Activated CD4-positive, alpha-beta T cell treated with anti-CD3 and anti-CD28 coated beads, Interleukin-10, Interleukin-2, amounts not matched to agents 100 ng/mL and 50 ng/mL, durations not matched to agents 16 hours and 8 hours (primary cell): ENCODE data around the gene PEMT.
"Not testable (repeated sequence)": the region's sequence is repeated elsewhere in the genome, so short reads cannot be mapped to it uniquely, and the experiment has no call there.

Experiments used
- DNase-seq: peaks from one replicate; pipeline ENCODE4 v3.0.0-alpha.2; 2020

Gene PEMT

DNA sequence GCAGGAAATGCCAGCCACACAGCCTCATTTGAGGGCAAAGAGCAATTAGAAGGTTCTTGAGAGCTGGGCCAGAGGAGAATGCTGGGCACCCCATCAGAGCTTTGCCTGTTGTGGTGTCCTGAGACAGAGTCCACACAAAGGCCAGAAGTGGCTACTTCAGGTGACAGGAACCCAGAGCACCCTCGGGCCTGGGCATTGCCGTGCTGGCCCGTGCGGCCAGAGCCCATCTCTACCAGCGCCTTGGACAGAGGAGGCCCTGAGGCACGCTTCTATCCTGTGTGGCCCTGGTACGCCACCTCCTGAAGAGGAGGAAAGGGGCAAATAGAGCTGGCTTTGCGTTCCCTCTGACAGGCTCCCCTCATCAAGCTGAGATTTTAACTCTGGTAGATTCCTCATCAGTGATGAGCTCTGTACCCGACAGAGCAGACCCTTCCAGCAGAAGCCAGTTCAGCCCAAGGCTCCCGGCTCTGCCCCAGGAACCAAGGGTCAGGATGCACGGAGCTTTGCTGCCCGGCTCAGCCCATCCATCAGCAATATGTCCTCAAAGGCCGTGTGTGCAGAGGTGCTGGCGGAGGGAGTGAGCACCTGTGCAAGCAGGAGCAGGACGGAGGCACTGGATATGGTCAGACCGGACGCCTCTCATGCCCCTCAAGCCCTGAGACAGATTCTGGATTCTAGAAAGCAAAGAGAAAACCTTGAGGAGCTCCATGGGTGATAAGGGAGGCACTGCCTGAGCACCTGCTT, 91.9 kb downstream of the PEMT start:
- no peak for DNase-seq

DNA sequence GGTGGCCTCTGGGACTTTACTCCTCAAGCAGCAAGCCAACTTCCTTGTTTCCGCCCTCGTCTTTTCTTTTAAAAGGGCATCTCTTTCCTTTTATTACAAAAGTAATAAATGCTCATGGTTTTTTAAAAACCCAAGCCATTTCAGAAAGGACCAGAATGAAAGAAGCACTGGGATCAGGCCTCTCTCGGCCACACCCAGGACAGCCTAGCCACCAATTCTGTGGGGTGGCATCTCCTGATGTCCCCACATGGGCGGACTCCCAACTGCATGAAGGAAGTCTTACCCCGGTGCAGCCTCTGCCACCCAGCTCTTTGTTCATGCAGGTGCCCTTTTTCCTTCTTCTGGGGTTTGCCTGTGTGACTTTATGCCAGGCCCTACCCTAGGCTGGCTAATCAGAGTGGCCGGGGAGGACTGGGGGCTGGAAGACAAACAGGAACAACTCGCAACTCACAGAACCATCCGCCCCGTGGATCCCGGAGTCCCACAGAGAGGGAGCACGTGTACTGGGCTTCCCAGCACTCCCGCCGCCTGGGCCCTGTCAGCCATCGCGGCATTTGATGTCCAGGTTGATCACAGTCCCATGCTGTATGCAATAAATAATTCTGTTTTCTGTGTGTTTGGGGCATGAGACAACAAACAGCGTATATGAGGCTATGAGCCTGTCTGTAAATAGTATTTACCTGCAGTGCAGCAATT, 92.8 kb downstream of the PEMT start:
- DNase-seq: no peak

GRCh38 chr17:17497845-17498520, 93.5 kb downstream of the PEMT start:
- no peak for DNase-seq

DNA sequence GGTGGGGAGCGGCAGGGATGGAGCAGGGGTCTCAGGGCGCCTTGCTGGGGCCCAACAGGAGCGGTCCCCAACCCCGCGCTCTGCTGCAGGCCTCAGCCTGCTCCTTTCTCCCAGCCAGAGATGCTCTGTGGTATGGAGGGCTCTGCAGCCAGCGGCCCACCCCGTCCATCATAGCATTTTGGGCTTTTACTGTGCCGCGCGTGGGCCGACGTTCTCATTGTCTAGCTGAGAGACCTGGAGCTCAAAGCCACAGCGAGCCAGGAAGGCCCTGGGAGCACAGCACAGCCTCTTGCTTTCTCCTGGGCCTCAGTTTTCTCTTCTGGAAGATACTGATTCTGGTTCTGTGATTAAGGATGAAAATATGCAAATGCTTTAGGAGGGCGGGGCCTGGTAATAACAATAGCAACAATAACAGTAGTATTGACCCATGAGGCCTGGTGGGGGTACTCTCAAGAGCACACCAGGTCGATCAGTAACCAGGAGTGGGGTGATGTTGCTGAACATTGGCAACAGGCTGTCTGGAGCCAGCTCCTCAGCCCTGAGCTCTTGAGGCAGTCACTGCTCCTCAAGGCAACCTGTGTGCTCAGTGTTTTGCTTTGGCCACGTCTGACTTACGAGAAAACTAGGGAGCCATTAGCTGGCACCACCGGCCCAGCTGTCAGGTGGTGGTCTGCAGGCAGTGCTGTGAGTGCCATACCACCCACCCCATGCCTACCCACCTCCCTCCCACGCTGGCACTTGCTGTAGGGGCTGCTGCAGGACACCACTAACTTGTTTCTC, 94.3 kb downstream of the PEMT start:
- DNase-seq: no peak

DNA sequence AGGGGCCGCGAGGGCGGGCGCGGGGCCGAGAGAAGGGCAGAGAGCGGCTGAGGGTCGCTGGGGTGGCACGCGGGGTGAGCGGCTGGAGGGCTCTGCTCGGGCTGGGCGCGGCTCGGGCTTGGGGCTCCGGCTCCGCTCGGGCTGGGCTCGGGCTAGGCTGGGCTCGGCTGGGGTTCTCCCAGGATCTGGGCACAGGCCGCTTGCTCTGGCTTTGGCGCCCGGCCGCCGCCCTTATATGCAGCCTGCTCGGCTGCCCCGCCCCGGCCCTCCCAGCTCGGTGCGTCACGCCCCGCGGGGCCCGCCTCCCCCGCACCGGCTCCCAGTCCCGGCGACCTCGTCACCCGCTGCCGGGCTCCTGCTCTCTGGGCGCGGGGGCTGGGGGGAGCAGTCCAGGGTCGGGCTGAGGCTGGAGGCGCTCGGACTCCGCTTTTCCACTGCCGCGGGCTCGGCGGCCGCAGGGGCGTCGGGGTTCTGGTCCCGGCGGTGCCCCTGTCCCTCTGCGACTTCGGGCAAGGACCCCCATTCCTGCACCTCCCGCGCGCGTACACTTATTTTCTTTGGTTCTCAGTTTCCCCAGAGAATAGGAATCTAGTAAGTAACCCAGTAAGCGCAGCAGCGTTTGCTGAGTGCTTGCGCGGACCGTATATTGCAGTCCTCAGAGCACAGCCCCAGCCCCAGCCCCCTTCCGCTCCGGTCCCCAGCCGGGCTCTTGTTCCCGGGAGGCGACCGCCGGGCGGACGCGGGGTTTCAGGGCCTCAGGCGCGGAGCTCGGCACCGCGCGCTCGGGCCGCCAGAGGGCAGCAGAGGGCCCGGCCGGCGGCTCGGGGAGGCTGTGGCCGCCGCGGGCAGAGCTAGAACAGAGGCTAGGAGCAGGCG, 95.1 kb downstream of the PEMT start, which contains the start of gene RASD1:
RASD1 (minus strand) TSS at position 207 of the 876 bp plus-strand sequence. CDS start 214 bp downstream, outside the sequence.
- peak; percentile 85 for DNase-seq

- DNase-seq: peak; percentile 34
Observed at GRCh38 chr17:17495536-17496188, 95.8 kb downstream of the PEMT start.

- no peak for DNase-seq
Observed at GRCh38 chr17:17494870-17495535, 96.5 kb downstream of the PEMT start.

DNA sequence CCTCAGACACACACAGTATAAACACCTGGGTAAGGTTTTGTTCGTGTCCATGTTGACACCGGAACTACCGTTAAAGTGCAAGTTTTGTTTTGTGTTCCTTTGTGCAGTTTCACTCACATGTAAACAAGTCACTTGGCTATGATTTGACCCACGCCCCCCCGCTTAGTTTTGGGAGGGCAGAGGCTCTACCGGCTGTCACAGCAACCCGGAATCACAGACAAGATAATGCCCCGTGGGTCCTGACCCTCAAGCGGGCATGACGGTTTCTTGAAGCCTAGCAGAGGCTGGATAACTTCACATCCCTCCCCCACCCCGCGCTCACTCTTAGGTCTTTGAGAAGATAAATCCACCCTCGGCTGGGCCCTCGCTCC, 97.0 kb downstream of the PEMT start:
- DNase-seq: no peak

GRCh38 chr17:17493986-17494466, 97.5 kb downstream of the PEMT start:
- DNase-seq: no peak

- DNase-seq: no peak
Observed at GRCh38 chr17:17493249-17493985, 98.1 kb downstream of the PEMT start.

DNA sequence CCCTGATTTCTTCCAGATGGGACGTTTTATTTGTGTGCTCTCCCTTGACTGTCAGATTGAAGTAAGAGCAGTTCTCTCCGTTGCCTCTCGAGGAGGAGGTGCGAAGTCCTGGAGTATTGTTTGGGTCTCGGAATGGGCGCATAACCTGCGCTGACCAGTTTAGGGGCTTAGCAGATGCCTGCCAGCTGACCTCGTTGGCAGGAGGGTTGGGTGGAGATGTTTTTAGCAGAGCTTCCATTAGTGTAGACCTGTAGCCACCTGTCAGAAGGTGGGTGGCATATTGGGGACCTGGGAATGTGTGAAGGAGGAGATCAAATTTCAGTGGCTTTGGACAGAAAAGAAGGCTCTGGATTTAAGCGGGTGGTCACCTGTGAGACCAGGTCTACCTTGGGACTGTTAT, 98.9 kb downstream of the PEMT start:
- no peak for DNase-seq

- DNase-seq: no peak
Observed at GRCh38 chr17:17492085-17492484, 99.4 kb downstream of the PEMT start.

DNA sequence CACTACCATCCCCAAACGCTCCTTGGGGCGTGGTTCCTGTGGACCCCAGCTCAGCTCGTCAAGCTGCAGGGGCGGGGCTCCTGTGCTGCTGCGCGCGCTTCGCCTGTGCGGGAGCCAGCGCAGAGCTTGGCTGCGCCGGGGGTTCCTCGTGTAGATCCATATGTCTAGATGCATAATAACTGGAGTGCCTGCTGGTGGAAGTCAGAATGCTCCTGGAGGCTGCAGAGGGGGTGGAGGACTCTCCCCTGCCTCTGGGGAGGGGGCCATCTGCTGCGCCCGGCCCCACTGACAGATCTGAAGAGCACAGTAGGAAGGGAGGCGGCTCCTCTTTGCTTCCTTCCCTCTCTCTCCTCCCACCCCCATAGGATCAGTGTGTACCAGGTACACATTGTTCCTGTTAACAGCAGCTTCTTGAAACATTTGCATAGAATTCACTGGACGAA, 99.9 kb downstream of the PEMT start:
- DNase-seq: no peak

DNA sequence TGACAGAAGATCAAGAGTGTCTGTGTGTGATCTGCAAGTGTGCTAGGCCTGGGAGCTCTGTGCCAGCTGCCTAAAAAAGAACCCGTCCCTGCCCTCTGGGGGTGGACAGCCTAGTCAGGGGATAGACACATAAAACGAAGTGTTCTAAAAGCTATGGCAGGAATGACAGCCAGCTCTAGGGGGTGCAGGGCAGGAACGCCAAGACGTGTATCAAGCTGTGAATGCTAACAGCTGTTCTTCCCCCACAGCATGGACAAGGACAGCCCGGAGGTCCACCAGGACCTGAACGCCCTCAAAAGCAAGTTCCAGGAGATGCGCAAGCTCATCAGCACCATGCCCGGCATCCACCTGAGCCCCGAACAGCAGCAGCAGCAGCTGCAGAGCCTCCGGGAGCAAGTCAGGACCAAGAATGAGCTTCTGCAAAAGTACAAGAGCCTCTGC, 100.5 kb downstream of the PEMT start:
- DNase-seq: no peak

DNA sequence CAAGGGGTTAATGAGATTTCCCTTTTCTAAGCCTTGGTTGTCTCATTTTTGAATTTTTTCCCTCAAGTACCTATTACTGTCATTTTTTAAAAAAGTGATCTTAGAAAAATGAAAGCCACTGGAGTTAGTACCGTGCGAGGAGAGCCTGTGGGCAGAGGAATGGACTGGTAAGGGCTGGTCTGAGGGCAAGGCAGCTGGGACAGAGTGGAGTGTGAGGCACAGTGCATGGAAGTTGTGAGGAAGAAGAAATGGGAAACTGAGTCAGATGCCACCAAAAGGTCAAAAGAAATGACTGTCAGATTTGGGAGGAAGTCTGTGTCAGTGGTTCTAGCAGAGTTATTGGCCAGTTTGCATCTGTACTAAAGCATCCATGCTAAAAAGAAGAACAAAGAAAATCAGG, 103.5 kb downstream of the PEMT start:
- no peak for DNase-seq

- DNase-seq: not testable (repeated sequence)
Observed at GRCh38 chr17:17486416-17486815, 105.1 kb downstream of the PEMT start.

- DNase-seq: no peak
Observed at GRCh38 chr17:17485420-17485819, 106.1 kb downstream of the PEMT start.

DNA sequence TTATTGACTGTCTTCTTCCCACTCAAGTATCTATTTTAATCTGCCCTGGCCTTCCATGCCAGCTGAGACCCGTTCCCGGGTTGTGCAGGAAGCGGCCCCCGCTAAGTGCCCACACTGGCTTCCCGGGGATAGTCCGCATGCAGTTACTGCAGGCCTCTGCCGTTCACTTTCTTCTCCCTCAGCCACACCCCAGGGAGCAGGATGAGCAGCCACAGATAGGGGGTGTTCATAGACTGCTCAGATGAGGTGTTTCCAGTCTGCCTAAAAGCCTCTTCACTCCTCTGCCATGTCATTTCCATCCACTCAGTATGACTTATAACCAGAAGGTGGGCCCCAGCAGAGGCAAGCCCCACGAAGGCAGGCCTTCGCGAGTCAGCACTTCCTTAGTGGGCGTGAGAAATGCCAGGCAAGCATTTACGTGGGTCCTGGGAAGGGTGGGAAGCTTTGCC, 107.0 kb downstream of the PEMT start:
- DNase-seq: peak; percentile 84

DNA sequence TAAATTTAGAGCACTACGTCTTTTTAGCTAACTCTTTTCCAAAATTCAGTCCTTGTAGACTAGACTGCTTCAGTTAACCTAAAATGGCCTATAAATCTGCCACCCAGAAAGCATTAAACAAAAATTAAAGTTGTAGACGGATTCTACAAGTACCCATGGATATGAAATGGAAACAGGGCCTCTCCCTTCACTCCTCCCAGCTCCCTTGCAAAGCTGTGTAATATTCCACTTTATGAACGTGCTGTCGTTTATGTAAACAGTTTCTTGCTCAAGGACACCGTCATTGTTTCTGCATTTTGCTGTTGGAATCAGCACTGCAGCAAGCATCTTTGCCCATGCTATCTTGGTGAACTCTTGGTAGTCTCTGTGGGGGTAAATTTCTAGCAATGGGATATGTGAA, 109.6 kb downstream of the PEMT start:
- no peak for DNase-seq
